ENCODE data around the gene EMSY.
"Not testable (repeated sequence)": the region's sequence is repeated elsewhere in the genome, so short reads cannot be mapped to it uniquely, and the experiment has no call there.

EMSY gene

GRCh38 chr11:76444384-76445120 lies at the start of gene EMSY:
Gene EMSY (plus strand): TSS chr11:76445018. CDS start chr11:76446939, 1,921 bp downstream.
- peak; percentile 91 for DNase-seq

GRCh38 chr11:76395296-76395695 lies 49.5 kb upstream of the EMSY start:
- DNase-seq, result no peak
- ATAC-seq, result no peak

More at GRCh38 chr11:76444384-76445120, at the start of gene EMSY:
- peak; percentile 94 for ATAC-seq

GRCh38 chr11:76397383-76397782 lies 47.4 kb upstream of the EMSY start:
- DNase-seq (no peak), ATAC-seq (no peak)

- ATAC-seq, result no peak
- DNase-seq, result no peak
These were observed 43.9 kb upstream of the EMSY start for GRCh38 chr11:76400967-76401366.

- ATAC-seq, DNase-seq: not testable (repeated sequence)
These were observed 43.3 kb upstream of the EMSY start for GRCh38 chr11:76401484-76401883.

GRCh38 chr11:76406359-76406758 lies 38.5 kb upstream of the EMSY start:
- DNase-seq (no peak), ATAC-seq (no peak)

GRCh38 chr11:76408171-76408965 lies 36.5 kb upstream of the EMSY start:
- ATAC-seq (no peak), DNase-seq (no peak)

GRCh38 chr11:76410851-76411357 lies 33.9 kb upstream of the EMSY start:
- ATAC-seq, result no peak
- DNase-seq, result no peak

- no peak for ATAC-seq
- DNase-seq, result no peak
These were observed 29.7 kb upstream of the EMSY start for GRCh38 chr11:76415073-76415472.

GRCh38 chr11:76419896-76420295 lies 24.9 kb upstream of the EMSY start:
- ATAC-seq (peak; percentile 63), DNase-seq (peak; percentile 19)

GRCh38 chr11:76424379-76424778 lies 20.4 kb upstream of the EMSY start:
- DNase-seq, result no peak
- ATAC-seq, result peak; percentile 64

- DNase-seq (no peak), ATAC-seq (no peak)
These were observed 19.9 kb upstream of the EMSY start for GRCh38 chr11:76424891-76425290.

- no peak for ATAC-seq
- DNase-seq, result no peak
These were observed 18.2 kb upstream of the EMSY start for GRCh38 chr11:76426660-76427059.

GRCh38 chr11:76436020-76436419 lies 8.8 kb upstream of the EMSY start:
- no peak for DNase-seq
- no peak for ATAC-seq

GRCh38 chr11:76443268-76443980 lies 1.4 kb upstream of the EMSY start:
- ATAC-seq, result no peak
- no peak for DNase-seq

- ATAC-seq, result no peak
These were observed 794 bp upstream of the EMSY start for GRCh38 chr11:76444065-76444383.

GRCh38 chr11:76445121-76446084 lies 585 bp downstream of the EMSY start:
- ATAC-seq (peak; percentile 50), DNase-seq (peak; percentile 71)

More at GRCh38 chr11:76444065-76444383, 794 bp upstream of the EMSY start:
- no peak for DNase-seq

GRCh38 chr11:76448506-76448905 lies 3.7 kb downstream of the EMSY start:
- ATAC-seq (no peak), DNase-seq (no peak)

- ATAC-seq (no peak), DNase-seq (no peak)
These were observed 8.4 kb downstream of the EMSY start for GRCh38 chr11:76453248-76453647.

GRCh38 chr11:76455331-76455730 lies 10.5 kb downstream of the EMSY start:
- no peak for DNase-seq
- no peak for ATAC-seq

GRCh38 chr11:76455931-76456330 lies 11.1 kb downstream of the EMSY start:
- no peak for ATAC-seq
- no peak for DNase-seq
